Keratinocyte (primary cell): ENCODE measurements around the gene ZNF354C. TPM values are rescaled to one million over a fixed set of nuclear protein-coding genes. Genes with fewer than 3 reads are reported as not detected.
"Not testable (repeated sequence)": the region's sequence is repeated elsewhere in the genome, so short reads cannot be mapped to it uniquely, and the experiment has no call there.

Experiments
- DNase-seq: peaks from one replicate; pipeline ENCODE4 v3.0.0-alpha.2; 2011; ENCODE audit warnings: low read depth, missing footprints, low spot score
- FAIRE-seq: peaks from 2 replicates; lab custom pipeline; 2011; peaks lifted over from hg19 to GRCh38; lab: Jason Lieb, UNC
- H2AFZ ChIP-seq: 2 replicates; pipeline ENCODE4 v1.6.0; 2012; ENCODE audit warnings: low read length, control low read depth, inconsistent platforms; ENCODE audit not compliant: control insufficient read depth
- H3K27ac ChIP-seq: 2 replicates; pipeline ENCODE4 v1.5.1; 2011; ENCODE audit warnings: low read length; ENCODE audit not compliant: control insufficient read depth, insufficient read depth
- H3K27me3 ChIP-seq: 3 replicates; pipeline ENCODE4 v1.6.0; 2011; ENCODE audit warnings: low read length; ENCODE audit not compliant: control insufficient read depth, insufficient read depth; ENCODE audit errors: extremely low read depth
- H3K36me3 ChIP-seq, 2 experiments: 2 replicates in 1 of 2; 3 replicates in 1 of 2; pipeline ENCODE4 v1.5.1; 2011; ENCODE audit warnings: low read length in 2 of 2, mild to moderate bottlenecking in 1 of 2; ENCODE audit not compliant: control insufficient read depth in 2 of 2, insufficient read depth in 2 of 2; ENCODE audit errors: extremely low read depth in 1 of 2
- H3K4me1 ChIP-seq: 3 replicates; pipeline ENCODE4 v1.5.1; 2011; ENCODE audit warnings: low read length; ENCODE audit not compliant: control insufficient read depth, insufficient read depth; ENCODE audit errors: extremely low read depth
- H3K4me2 ChIP-seq: 3 replicates; pipeline ENCODE4 v1.6.0; 2011; ENCODE audit warnings: low read depth, low read length; ENCODE audit not compliant: control insufficient read depth, insufficient read depth; ENCODE audit errors: extremely low read depth
- H3K4me3 ChIP-seq, 3 experiments: fragments of 200-600 bp in 1 of 3; sonication (generic) in 1 of 3; 2 replicates in 2 of 3; 3 replicates in 1 of 3; pipeline ENCODE4 v1.5.1; 2011 to 2016; ENCODE audit warnings: low read length in 3 of 3, mild to moderate bottlenecking in 3 of 3, control low read depth in 2 of 3, inconsistent platforms in 1 of 3, low read depth in 1 of 3, mixed read lengths in 1 of 3, mixed run types in 1 of 3, moderate library complexity in 1 of 3; ENCODE audit not compliant: control insufficient read depth in 2 of 3, insufficient read depth in 2 of 3; ENCODE audit errors: extremely low read depth in 1 of 3
- H3K79me2 ChIP-seq: 2 replicates; pipeline ENCODE4 v1.6.0; 2012; ENCODE audit warnings: low read length; ENCODE audit not compliant: control insufficient read depth, insufficient read depth
- H3K9ac ChIP-seq: 3 replicates; pipeline ENCODE4 v1.6.0; 2011; ENCODE audit warnings: low read length; ENCODE audit not compliant: control insufficient read depth, insufficient read depth; ENCODE audit errors: extremely low read depth
- H3K9me1 ChIP-seq: 3 replicates; pipeline ENCODE4 v1.6.0; 2011; ENCODE audit warnings: low read length; ENCODE audit not compliant: control insufficient read depth, insufficient read depth; ENCODE audit errors: extremely low read depth
- H3K9me3 ChIP-seq: 2 replicates; pipeline ENCODE4 v1.5.1; 2012; ENCODE audit warnings: low read depth, low read length; ENCODE audit not compliant: control insufficient read depth
- H4K20me1 ChIP-seq: 3 replicates; pipeline ENCODE4 v1.6.0; 2011; ENCODE audit warnings: low read length; ENCODE audit not compliant: control insufficient read depth, insufficient read depth; ENCODE audit errors: extremely low read depth
- CTCF ChIP-seq, 3 experiments: IDR thresholded peaks in 1 of 3; conservative IDR thresholded peaks in 1 of 3; optimal IDR thresholded peaks in 1 of 3; 2 replicates in 2 of 3; 3 replicates in 1 of 3; pipeline versions ENCODE3 to v1.5.1; 2011; ENCODE audit warnings: low read length in 3 of 3, mild to moderate bottlenecking in 3 of 3, moderate library complexity in 2 of 3, control low read depth in 1 of 3, inconsistent platforms in 1 of 3; ENCODE audit not compliant: insufficient read depth in 2 of 3; ENCODE audit errors: extremely low read depth in 1 of 3
- EZH2 ChIP-seq: IDR thresholded peaks from one replicate; pipeline ENCODE4 v1.6.1; 2012; ENCODE audit warnings: inconsistent platforms, mild to moderate bottlenecking, low read length, moderate library complexity
- dilution Hi-C: fragments of 300-500 bp; cut with MboI; formaldehyde crosslinking; loops from one replicate; pipeline ENCODE4 v1.7.0; 2020; ENCODE audit warnings: low sequenced_read_pairs; ENCODE audit not compliant: extremely low pct_ligation_motif_present
- polyA plus RNA-seq, 5 experiments: library from polyadenylated mRNA; depleted of rRNA in 3 of 5; stranded (reverse) in 3 of 5; stranded (forward) in 1 of 5; unstranded in 1 of 5; fragments of >200 nt; gene quantifications; 1 replicate in 1 of 5; 2 replicates in 3 of 5; 3 replicates in 1 of 5; pipeline versions ENCODE4 v1.2.1 to v1.2.3, GENCODE V29; 2011 to 2012; ENCODE audit warnings: missing spikeins in 2 of 5, low read depth in 1 of 5, low replicate concordance in 1 of 5

The ZNF354C gene
- polyA plus RNA-seq, 1 donor (not counting 4 experiments of a cell fraction or from before 2014, with no cell fraction given) = 2.7 TPM

GRCh38 chr5:179080724-179081123 lies 20.6 kb downstream of the ZNF354C start:
- no peaks in the 10 kb centered on the region for H3K79me2 ChIP-seq
- no peak overlapping the region for H3K9ac ChIP-seq
- H4K20me1 ChIP-seq = no peaks in the 10 kb centered on the region
- H3K36me3 ChIP-seq = peaks cover 0 to 11% of the 10 kb centered on the region in 2 experiments
- DNase-seq (no peak), FAIRE-seq (no peak)
- H3K27me3 ChIP-seq = no peaks in the 10 kb centered on the region
- no peaks in the 10 kb centered on the region for H3K4me1 ChIP-seq
- no peak overlapping the region for H3K27ac ChIP-seq
- no peak overlapping the region for H3K4me3 ChIP-seq
- dilution Hi-C loops = no loop called here
- peaks cover 38% of the 10 kb centered on the region for H3K9me3 ChIP-seq
- TF ChIP-seq EZH2 (no peak), CTCF (optimal IDR thresholded peaks at IDR 0.05 in 1 of 3, IDR thresholded peaks at IDR 0.05 in 1 of 3, conservative IDR thresholded peaks at IDR 0.05 in 1 of 3; ENCODE audit: extremely low read depth in 1 of 3, insufficient read depth in 2 of 3, low read length in 3 of 3) (no peak)
- no peak overlapping the region for H3K4me2 ChIP-seq
- no peak overlapping the region for H2AFZ ChIP-seq
- H3K9me1 ChIP-seq = no peaks in the 10 kb centered on the region

- H3K9me3 ChIP-seq = peaks cover 6% of the 10 kb centered on the region
- dilution Hi-C loops = no loop called here
- no peaks in the 10 kb centered on the region for H3K27me3 ChIP-seq
- DNase-seq (no peak), FAIRE-seq (no peak)
- H3K79me2 ChIP-seq = no peaks in the 10 kb centered on the region
- no peak overlapping the region for H3K4me2 ChIP-seq
- no peaks in the 10 kb centered on the region for H3K36me3 ChIP-seq
- H3K9me1 ChIP-seq = no peaks in the 10 kb centered on the region
- TF ChIP-seq CTCF (optimal IDR thresholded peaks at IDR 0.05 in 1 of 3, IDR thresholded peaks at IDR 0.05 in 1 of 3, conservative IDR thresholded peaks at IDR 0.05 in 1 of 3; ENCODE audit: extremely low read depth in 1 of 3, insufficient read depth in 2 of 3, low read length in 3 of 3) (no peak), EZH2 (no peak)
- H3K4me1 ChIP-seq = no peaks in the 10 kb centered on the region
- no peak overlapping the region for H2AFZ ChIP-seq
- H4K20me1 ChIP-seq = no peaks in the 10 kb centered on the region
- H3K27ac ChIP-seq = no peak overlapping the region
- H3K9ac ChIP-seq = no peak overlapping the region
- H3K4me3 ChIP-seq = no peak overlapping the region
Measured at GRCh38 chr5:179089502-179089901, 29.3 kb downstream of the ZNF354C start.

- H3K4me2 ChIP-seq, H3K9me1 ChIP-seq, H3K79me2 ChIP-seq, H3K4me3 ChIP-seq, DNase-seq, H2AFZ ChIP-seq, H3K9me3 ChIP-seq, H3K9ac ChIP-seq, H4K20me1 ChIP-seq, FAIRE-seq, H3K27me3 ChIP-seq, H3K27ac ChIP-seq, dilution Hi-C loops, H3K4me1 ChIP-seq, H3K36me3 ChIP-seq: not testable (repeated sequence)
Measured at GRCh38 chr5:179101282-179101681, 41.1 kb downstream of the ZNF354C start.
